WERI-Rb-1 (cell line): ENCODE data around the gene DEFB132.

ENCODE experiments used
- DNase-seq: peaks from one replicate; pipeline ENCODE4 v3.0.0-alpha.2; 2020
- H3K27ac ChIP-seq: fragments of 250-450 bp; sonication (Bioruptor Pico); 2 replicates; pipeline ENCODE4 v1.5.1; 2020; ENCODE audit warnings: mild to moderate bottlenecking, moderate library complexity
- H3K27me3 ChIP-seq: fragments of 250-450 bp; sonication (Bioruptor Pico); 2 replicates; pipeline ENCODE4 v1.5.1; 2021; ENCODE audit warnings: mild to moderate bottlenecking, low read depth, moderate library complexity; ENCODE audit not compliant: insufficient read depth, severe bottlenecking
- H3K36me3 ChIP-seq: fragments of 250-450 bp; sonication (Bioruptor Pico); 2 replicates; pipeline ENCODE4 v1.5.1; 2020; ENCODE audit warnings: mild to moderate bottlenecking, moderate library complexity
- H3K4me3 ChIP-seq: 2 replicates; pipeline ENCODE4 v1.5.1; 2011; ENCODE audit warnings: low read depth, mild to moderate bottlenecking, control low read depth, low read length
- H3K9me3 ChIP-seq: fragments of 250-450 bp; sonication (Bioruptor Pico); 2 replicates; pipeline ENCODE4 v1.5.1; 2021; ENCODE audit warnings: mild to moderate bottlenecking, moderate library complexity; ENCODE audit not compliant: severe bottlenecking
- CTCF ChIP-seq: IDR thresholded peaks from 2 replicates; pipeline ENCODE4 v1.5.1; 2011; ENCODE audit warnings: low read depth, mild to moderate bottlenecking, control low read depth, inconsistent platforms, low read length

The DEFB132 gene

GRCh38 chr20:270517-270916 is 13.0 kb downstream of the DEFB132 start:
- no peaks in the 10 kb centered on the region for H3K9me3 ChIP-seq
- no peaks in the 10 kb centered on the region for H3K27me3 ChIP-seq
- peaks cover 9% of the 10 kb centered on the region for H3K36me3 ChIP-seq
- no peak for DNase-seq
- H3K4me3 ChIP-seq, result no peak overlapping the region
- TF ChIP-seq CTCF, result no peak
- H3K27ac ChIP-seq, result no peak overlapping the region

GRCh38 chr20:271069-271468 is 13.5 kb downstream of the DEFB132 start:
- H3K27ac ChIP-seq, result no peak overlapping the region
- no peak for DNase-seq
- H3K27me3 ChIP-seq, result no peaks in the 10 kb centered on the region
- no peak overlapping the region for H3K4me3 ChIP-seq
- H3K36me3 ChIP-seq, result peaks cover 13% of the 10 kb centered on the region
- no peaks in the 10 kb centered on the region for H3K9me3 ChIP-seq
- no peak for TF ChIP-seq CTCF

- Histone ChIP-seq H3K9me3 (no peaks in the 10 kb centered on the region), H3K4me3 (no peak overlapping the region), H3K27ac (no peak overlapping the region), H3K36me3 (peaks cover 18% of the 10 kb centered on the region), H3K27me3 (no peaks in the 10 kb centered on the region)
- no peak for DNase-seq
- TF ChIP-seq CTCF, result no peak
Observed at GRCh38 chr20:271528-271927, 14.0 kb downstream of the DEFB132 start.

GRCh38 chr20:272718-273117 is 15.2 kb downstream of the DEFB132 start:
- H3K27ac ChIP-seq, result no peak overlapping the region
- no peaks in the 10 kb centered on the region for H3K9me3 ChIP-seq
- TF ChIP-seq CTCF, result no peak
- no peak for DNase-seq
- peaks cover 28% of the 10 kb centered on the region for H3K36me3 ChIP-seq
- H3K27me3 ChIP-seq, result no peaks in the 10 kb centered on the region
- no peak overlapping the region for H3K4me3 ChIP-seq

- no peak for TF ChIP-seq CTCF
- DNase-seq, result no peak
- H3K36me3 ChIP-seq, result peaks cover 37% of the 10 kb centered on the region
- no peaks in the 10 kb centered on the region for H3K27me3 ChIP-seq
- H3K4me3 ChIP-seq, result no peak overlapping the region
- H3K9me3 ChIP-seq, result no peaks in the 10 kb centered on the region
- no peak overlapping the region for H3K27ac ChIP-seq
Observed at GRCh38 chr20:273884-274283, 16.4 kb downstream of the DEFB132 start.

GRCh38 chr20:275791-276190 is 18.3 kb downstream of the DEFB132 start:
- no peak for TF ChIP-seq CTCF
- Histone ChIP-seq H3K4me3 (no peak overlapping the region), H3K27me3 (no peaks in the 10 kb centered on the region), H3K27ac (no peak overlapping the region), H3K36me3 (peaks cover 43% of the 10 kb centered on the region), H3K9me3 (no peaks in the 10 kb centered on the region)
- no peak for DNase-seq
